HG02763 (cell line): ENCODE data around the gene NDUFB6.
"Not testable (repeated sequence)": the region's sequence is repeated elsewhere in the genome, so short reads cannot be mapped to it uniquely, and the experiment has no call there.

Source experiments
- ATAC-seq: cut with Tn5 transposase; IDR thresholded peaks from one replicate; pipeline ENCODE4 v1.9.1; 2021; ENCODE audit warnings: mild to moderate bottlenecking, moderate library complexity; ENCODE audit not compliant: unreplicated experiment

The NDUFB6 gene

DNA sequence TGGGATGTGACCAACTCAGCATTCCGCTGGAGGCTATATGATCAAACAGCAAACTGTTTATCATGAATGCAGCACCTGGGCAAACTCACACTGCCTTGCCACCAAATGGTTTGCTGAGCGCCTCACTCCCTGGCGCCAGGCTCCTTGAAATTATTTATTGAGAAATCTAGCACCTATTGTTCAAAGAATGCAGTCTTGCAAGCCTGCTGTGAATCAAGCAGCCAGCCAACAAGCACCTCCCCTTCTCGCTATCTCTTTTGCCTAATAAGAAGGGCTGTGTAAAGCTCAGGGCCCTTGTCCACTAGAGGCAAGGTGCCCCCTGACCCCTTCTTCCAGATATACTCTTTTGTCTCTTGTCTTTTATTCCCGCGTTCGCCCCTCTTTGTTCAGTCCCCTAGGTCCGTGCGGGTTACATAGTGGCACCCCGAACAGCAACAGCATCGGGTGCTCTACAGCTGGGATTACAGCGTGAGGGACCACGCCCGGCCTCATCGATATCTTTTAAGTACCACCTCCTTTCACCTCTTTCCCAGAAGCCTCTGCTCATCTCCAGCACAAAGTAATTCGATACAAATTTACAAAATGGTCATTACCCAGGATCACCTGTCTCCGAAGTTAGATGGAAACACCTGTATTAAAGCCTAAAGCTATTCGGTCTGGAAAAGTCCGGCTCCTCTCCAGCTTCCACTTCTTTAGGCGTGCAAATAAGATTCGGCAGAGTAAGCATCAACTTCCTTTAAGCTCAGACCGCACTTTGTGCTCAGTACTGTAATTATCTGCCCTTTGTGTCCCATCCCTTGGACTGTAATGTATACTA is 47.9 kb downstream of the NDUFB6 start:
- no peak for ATAC-seq

DNA sequence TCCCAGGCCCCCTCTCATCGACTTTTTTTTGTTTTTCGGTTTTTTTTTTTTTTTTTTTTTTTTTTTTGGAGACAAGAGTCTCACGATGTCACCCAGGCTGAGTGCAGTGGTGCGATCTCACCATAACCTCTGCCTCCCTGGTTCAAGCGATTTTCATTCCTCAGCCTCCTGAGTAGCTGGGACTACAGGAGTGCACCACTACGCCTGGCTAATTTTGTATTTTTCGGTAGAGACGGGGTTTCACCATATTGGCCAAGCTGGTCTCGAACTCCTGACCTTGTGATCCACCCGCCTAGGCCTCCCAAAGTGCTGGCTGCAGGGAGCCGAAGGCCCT is 48.4 kb downstream of the NDUFB6 start:
- ATAC-seq = not testable (repeated sequence)

DNA sequence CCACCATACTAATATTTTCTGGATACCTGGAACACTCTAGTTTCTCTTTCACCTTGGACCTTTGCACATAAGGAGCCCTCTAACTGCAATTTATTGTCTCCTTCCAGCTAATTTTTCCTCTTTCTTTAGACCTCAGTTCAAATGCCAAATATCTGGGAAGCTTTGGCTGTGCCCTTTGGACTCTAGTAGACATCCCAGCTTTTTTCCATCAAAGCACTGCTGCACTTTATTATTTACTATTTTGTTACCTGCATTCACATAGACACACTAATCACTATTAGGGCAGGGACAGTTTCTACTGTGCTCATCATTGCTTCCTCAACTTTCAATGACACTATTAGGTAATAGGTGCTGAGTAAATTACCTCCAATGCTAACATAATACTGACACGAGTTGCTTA is 49.0 kb downstream of the NDUFB6 start:
- ATAC-seq = no peak

DNA sequence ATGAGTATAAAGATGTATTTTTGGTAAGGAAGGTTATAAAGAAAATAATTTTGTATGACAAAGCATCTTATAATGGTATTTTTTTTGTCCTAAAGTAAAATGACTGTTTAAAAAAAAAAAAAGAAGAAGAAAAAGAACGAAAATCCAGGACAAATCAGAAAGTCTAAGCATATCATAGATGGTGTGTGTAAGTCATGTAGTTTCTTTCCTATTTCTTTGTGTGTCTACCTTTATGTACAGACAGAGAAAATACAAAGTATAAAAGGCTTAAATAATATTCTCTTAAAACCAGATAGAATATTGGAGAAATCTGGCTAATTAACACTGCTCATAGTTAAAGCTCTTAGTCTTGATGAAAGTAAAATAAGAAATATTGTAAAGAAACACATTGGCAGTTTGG is 54.7 kb downstream of the NDUFB6 start:
- no peak for ATAC-seq

DNA sequence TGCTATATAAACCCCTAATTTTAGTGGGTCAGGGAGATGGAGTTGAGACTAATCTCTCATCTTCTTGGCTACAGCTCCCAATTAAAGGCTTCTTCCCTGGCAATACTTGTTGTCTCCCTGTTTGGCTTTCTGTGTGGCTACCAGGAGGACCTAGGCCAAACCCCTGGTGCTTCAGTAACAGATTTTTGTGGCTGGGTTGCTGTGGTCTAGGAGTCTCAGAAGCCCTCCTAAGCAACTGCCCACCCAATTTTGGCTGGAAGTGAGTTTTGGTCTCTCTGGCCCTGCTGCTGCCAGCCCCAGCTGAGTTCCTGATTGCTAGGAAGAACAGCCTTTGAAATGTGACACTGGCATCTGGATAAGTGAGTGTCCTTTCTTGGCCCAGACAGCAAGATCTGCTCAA is 56.7 kb downstream of the NDUFB6 start:
- ATAC-seq = no peak

DNA sequence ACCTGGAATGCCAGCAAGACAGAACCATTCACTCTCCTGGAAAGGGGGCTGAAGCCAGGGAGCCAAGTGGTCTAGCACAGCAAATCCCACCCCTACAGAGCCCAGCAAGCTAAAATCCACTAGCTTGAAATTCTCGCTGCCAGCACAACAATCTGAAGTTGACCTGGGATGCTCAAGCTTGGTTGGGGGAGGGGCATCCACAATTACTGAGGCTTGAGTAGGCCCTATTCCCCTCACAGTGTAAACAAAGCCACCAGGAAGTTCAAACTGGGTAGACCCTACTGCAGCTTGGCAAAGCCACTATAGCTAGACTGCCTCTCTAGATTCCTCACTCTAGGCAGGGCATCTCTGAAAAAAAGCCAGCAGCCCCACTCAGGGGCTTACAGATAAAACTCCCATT is 64.2 kb downstream of the NDUFB6 start:
- no peak for ATAC-seq

DNA sequence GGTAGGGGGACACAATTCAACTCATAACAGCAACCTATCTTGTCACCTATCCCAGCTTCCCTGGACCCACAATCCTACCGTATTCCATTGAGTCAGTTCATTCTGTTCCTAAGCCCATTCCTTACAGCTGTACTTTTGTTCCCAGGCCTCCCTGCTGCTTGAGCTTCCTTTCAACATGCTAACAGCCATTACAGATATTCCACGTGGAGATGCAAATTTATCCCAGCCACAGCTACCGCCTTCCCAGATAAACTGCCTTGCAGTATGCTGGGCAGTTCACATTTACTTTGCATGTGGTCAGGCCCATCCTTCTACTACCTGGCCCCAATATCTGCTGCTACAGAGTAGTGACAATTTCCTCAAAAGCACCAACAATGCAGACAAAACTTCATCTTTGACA is 70.0 kb downstream of the NDUFB6 start:
- no peak for ATAC-seq
